SK-N-SH (cell line): ENCODE measurements around the gene SLC16A13.

Experiments
- CHD2 ChIP-seq: fragments of 150-350 bp; IDR thresholded peaks from 2 replicates; pipeline ENCODE4 v1.6.1; 2018; ENCODE audit warnings: low read length; ENCODE audit not compliant: partially characterized antibody
- CTCF ChIP-seq: fragments of 200-600 bp; sonication (generic); IDR thresholded peaks from 2 replicates; pipeline ENCODE4 v1.6.1; 2017; ENCODE audit warnings: antibody characterized with exemption, mild to moderate bottlenecking, moderate library complexity
- EP300 ChIP-seq, 2 experiments: IDR thresholded peaks; 2 replicates each; pipeline versions ENCODE4 v1.4.0 to v1.6.1; 2012; ENCODE audit warnings: borderline replicate concordance in 1 of 2, low read depth in 1 of 2, low read length in 1 of 2
- EZH2phosphoT487 ChIP-seq: fragments of 200-600 bp; sonication (generic); IDR thresholded peaks from 2 replicates; pipeline ENCODE4 v1.6.1; 2017; ENCODE audit warnings: low read depth, mixed run types, mild to moderate bottlenecking, antibody characterized with exemption, moderate library complexity, borderline replicate concordance
- FOXM1 ChIP-seq: IDR thresholded peaks from 2 replicates; pipeline ENCODE4 v1.4.0; 2012; ENCODE audit warnings: low read depth, mild to moderate bottlenecking
- GABPA ChIP-seq: IDR thresholded peaks from 2 replicates; pipeline ENCODE4 v1.4.0; 2012; ENCODE audit warnings: low read depth, mild to moderate bottlenecking
- JUND ChIP-seq: IDR thresholded peaks from 2 replicates; pipeline ENCODE4 v1.4.0; 2012
- NRF1 ChIP-seq: IDR thresholded peaks from 2 replicates; pipeline ENCODE4 v1.6.1; 2012; ENCODE audit warnings: low read depth, mild to moderate bottlenecking, low read length
- POLR2AphosphoS5 ChIP-seq: IDR thresholded peaks from 2 replicates; pipeline ENCODE4 v1.6.1; 2012; ENCODE audit warnings: low read depth, low read length
- RAD21 ChIP-seq: IDR thresholded peaks from 2 replicates; pipeline ENCODE4 v1.6.1; 2012; ENCODE audit warnings: mild to moderate bottlenecking, low read length
- RCOR1 ChIP-seq: fragments of 150-350 bp; IDR thresholded peaks from 2 replicates; pipeline ENCODE4 v1.6.1; 2017; ENCODE audit warnings: antibody characterized with exemption, low read length
- USF2 ChIP-seq: fragments of 150-350 bp; IDR thresholded peaks from 2 replicates; pipeline ENCODE4 v1.6.1; 2017; ENCODE audit warnings: antibody characterized with exemption, low read length, low read depth, borderline replicate concordance
- YY1 ChIP-seq: IDR thresholded peaks from 2 replicates; pipeline ENCODE4 v1.4.0; 2012; ENCODE audit warnings: low read depth, mild to moderate bottlenecking

- TF ChIP-seq CTCF = no peak
- TF ChIP-seq EP300 (IDR thresholded peaks at IDR 0.05; ENCODE audit: borderline replicate concordance in 1 of 2, low read depth in 1 of 2, low read length in 1 of 2) = no peak
- no peak for TF ChIP-seq NRF1
- TF ChIP-seq POLR2AphosphoS5 = no peak
- TF ChIP-seq YY1 = no peak
- no peak for TF ChIP-seq RAD21
- TF ChIP-seq RCOR1 = no peak
- no peak for TF ChIP-seq EZH2phosphoT487
- no peak for TF ChIP-seq USF2
- TF ChIP-seq JUND = no peak
- TF ChIP-seq GABPA = no peak
- TF ChIP-seq CHD2 = no peak
- TF ChIP-seq FOXM1 = no peak
Observed at GRCh38 chr17:7024402-7024785, 11.4 kb upstream of the SLC16A13 start.
